Hematopoietic multipotent progenitor cell treated with erythropoietin and hydrocortisone succinate and interleukin-3 and kit ligand, for 4 days (in vitro differentiated cells): ENCODE measurements around the gene NOSTRIN.
"Not testable (repeated sequence)": the region's sequence is repeated elsewhere in the genome, so short reads cannot be mapped to it uniquely, and the experiment has no call there.

Experiments
- DNase-seq: peaks from one replicate; pipeline ENCODE4 v3.0.0-alpha.2; 2015

Gene NOSTRIN, protein sequence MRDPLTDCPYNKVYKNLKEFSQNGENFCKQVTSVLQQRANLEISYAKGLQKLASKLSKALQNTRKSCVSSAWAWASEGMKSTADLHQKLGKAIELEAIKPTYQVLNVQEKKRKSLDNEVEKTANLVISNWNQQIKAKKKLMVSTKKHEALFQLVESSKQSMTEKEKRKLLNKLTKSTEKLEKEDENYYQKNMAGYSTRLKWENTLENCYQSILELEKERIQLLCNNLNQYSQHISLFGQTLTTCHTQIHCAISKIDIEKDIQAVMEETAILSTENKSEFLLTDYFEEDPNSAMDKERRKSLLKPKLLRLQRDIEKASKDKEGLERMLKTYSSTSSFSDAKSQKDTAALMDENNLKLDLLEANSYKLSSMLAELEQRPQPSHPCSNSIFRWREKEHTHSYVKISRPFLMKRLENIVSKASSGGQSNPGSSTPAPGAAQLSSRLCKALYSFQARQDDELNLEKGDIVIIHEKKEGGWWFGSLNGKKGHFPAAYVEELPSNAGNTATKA

DNA sequence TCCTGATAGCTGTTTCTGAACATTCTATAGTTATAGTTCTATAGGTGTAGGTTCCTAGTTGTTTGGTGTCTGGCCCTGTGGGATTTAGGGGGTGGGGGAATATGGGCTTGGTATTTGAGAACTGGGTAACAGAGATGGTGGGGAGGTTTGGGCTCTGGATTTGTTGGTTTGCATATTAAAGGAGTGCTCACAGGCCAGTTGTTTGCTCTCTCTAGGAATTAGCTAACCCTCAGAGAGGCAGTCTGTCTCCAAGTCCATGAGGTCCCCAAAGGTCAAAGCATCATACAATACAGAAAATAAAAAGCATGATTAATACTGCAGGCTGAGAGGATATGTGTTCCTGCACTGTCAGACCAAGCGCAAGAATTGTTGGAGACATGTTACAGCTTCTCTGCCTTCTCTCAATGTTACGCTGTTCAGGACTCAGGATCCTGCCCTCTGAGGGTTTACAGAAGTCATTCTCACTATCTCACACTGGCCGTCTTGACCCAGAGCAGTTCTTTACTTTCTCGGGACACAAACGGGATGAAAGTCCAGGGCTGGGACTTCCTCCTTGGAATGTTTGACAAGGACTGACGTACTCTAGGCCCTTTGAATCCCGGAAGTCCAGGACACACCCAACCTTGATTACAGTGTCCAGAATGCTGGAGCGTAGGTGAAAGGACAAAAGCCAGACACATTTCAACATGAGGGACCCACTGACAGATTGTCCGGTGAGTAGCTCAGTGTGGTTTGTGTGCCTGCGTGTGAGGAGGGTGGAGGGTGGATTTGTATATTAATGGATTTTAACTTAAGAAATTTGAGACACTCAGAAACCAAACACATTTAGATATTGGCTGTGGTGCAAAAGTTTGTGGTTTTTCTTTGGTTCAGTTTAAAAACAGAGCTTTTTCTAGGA is at the start of gene NOSTRIN:
Gene NOSTRIN (plus strand): TSS at position 677 of the 898 bp plus-strand sequence. CDS start 10 bp downstream, at position 687.
- peak; percentile 27 for DNase-seq

DNA sequence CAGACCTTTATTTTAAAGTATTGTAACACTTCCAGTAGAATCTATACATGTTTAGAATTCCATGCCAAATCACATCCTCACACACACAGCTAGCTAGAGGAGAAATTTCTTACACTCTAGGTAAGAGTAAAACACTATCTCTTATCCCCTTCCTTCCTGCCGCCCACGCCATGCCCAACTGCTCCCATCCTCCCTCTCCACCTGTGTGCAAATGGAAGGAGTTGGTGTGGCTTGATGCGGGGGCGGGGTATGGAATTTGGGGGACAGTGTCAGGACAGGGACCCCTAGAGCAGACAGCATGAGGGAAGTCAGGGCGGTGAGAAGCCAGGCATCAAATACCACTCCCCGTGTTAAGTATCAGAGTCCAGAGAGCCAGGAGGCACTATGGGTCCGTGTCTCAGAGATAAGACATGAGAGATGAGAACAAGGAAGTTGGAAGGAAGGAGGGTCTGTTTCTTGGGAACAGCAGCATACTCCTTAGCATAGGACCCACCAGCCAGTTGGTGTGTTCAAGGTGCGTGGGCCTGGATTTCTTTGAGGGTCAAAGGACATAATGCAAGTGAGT is 48.6 kb upstream of the NOSTRIN start:
- DNase-seq, result no peak

DNA sequence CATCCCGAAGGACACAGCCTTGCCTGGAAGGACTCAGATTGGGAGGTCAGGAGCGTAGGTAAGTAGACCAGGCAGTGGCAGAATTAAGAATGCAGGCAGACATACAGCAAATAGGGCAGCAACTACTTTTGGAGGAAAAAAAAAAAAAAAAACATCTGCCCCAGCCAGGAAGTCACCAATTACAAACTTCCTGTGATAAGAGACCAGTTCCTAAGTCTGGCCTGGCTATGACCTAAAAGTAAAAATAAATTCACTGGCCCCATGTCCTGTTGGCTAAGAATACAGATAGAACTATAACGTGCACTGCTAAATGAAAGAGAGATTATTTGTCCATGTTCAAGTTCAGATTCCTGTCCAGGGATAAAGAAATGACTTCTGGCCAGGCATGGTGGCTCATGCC is 45.2 kb upstream of the NOSTRIN start:
- DNase-seq, result peak; percentile 78

DNA sequence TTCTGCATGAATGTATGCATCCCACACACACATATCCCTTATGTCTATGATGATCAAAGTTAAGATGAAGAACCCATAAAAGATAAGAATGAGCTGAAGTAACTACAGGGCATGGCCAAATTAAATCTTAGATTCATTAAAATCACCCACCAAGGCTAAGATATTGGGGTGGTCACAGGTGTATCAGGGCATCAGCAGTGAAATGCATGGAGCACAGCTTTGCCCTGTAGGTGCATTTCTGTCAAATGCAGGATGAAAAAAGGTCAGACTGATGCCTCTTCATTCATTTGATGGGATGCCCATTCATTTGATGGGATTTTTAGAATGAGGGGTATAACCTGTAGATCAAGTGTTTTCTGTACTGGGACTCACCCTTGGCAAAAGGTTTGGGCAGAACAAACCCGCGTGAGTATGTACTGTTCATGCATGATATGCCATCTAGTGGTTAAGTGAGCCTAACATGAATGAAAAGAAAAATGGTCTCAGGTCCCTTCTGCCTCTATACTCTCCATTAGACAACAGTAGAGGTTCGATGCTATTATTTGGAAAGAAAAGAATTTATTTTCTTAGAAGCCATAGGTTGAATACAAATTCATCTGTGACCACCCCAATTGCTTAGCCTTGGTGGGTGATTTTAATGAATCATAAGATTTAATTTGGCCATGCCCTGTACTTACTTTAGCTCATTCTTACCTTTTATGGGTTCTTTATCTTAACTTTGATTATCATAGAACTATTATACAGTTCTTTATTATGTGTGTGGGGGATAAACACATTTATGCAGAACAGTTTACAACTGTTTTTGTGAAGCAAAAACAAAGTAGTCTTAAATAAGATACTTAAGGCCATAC is 43.2 kb upstream of the NOSTRIN start:
- peak; percentile 83 for DNase-seq

DNA sequence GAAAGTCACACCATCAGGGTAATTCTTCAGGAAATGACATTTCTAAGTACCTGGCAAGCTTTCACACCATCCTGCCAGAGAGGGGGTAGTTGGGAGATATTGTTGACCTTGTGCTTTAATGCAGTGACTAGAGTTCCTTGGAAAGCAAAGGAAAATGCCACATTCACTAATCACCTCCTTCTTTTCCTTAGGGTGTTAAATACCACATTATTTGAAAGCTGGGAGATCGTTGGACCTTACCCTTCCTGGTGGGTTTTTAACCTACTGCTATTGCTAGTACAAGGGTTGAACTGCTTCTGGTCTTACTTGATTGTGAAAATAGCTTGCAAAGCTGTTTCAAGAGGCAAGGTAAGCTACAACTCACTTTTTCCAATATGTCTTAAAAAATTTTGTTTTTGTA is 37.0 kb upstream of the NOSTRIN start:
- no peak for DNase-seq

DNA sequence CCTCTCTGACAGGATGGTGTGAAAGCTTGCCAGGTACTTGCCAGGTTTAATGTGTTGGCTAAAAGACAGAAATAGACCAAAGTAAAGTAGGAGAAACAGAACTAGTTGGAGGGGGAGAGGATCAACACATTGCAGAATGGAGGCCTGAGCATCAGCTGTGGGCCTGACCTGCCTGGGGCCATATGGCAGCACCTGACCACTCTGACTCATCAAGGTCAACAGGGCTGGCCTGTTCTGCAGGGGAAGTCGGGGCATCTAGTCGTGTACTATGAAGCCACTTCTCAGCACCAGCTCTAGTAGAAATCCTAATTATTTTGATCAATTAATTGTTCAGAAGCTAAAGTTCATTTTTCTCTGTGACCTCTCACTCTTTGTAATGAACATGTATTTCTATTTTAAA is 35.8 kb upstream of the NOSTRIN start:
- no peak for DNase-seq

DNA sequence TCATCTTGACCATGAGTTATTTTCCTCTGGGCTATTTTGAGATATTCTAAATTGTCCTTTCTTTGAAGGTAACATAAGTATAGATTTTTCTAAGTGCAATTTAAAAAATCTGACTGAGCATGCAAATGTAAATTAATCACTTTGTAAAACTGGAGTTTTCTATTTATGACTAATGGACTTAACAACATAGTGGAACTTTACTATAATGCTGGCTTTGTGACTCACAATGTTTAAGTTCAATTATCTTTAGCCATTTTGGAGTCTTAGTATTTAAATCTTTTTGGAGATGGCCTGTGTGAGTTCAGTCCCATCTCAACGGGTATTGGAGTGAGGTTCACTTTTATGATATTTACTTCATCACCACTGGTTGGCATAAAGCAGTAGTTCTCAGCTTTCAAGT is 35.2 kb upstream of the NOSTRIN start:
- DNase-seq, result no peak

DNA sequence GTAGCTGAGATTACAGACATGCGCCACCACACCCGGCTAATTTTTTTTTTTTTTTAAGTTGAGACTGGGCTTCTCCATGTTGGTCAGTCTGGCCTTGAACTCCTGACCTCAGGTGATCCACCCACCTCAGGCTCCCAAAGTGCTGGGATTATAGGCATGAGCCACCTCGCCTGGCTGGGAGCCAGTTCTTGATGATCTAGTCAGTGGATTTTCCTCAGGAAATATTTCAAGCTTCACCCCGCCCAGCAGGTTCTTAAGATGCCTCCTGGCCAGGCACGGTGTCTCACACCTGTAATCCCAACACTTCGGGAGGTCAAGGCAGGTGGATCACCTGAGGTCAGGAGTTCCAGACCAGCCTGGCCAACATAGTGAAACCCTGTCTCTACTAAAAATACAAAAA is 34.1 kb upstream of the NOSTRIN start:
- DNase-seq, result not testable (repeated sequence)

DNA sequence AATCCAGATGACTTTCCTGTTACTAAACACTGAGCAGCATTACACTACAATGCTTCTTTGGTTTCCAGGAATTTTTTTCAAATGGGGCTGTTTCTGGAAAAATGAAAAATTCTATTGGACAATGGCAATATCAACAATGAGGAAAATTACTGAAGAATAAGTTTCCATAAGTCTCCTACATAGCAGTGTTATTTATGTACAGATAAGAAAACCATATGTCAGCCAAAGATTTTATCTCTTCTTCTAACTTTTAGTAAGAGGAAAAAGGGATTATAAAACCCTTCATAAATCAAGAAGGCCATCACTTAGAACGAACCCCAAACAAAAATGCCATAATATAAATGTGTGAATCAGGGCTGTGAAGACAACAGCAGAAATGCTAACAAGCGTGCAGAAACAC is 31.6 kb upstream of the NOSTRIN start:
- DNase-seq, result no peak

DNA sequence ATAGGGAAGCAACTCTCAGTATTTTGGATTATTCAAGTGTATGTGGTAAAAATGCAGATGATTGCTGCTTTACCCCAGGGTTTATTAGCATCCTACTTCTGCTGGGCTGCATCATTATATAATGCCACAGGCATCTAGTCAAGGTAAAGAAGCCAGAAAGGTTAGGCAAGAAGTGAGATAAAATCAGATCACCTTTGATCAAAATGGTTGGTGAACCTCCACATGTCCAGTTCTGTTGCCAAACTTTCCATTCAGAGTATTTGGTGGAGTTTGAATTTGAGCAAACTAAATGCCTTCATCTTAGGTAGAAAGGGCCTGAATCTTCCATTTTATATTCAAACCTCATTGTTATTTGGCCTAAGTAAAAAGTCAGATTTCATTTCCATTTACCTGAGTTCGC is 29.7 kb upstream of the NOSTRIN start:
- DNase-seq, result no peak

DNA sequence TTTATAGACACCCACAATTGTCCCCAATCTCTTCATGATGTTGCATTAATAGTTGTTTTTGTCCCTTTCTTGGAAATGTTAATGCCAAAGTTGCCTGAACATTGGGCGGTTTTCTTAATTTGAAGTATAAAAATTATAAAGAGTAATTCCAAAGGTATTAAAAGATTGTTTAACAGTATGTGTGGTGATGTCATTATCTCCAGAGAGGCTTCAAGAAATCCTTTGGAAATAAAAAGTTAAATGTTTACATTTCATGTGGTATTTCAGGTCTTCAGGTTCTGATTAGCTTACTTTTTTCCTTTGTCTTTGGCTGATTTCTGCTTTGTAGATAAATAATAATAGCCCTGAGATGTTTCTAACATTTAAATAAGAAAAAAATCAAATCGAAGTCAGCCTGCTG is 29.3 kb upstream of the NOSTRIN start:
- DNase-seq, result no peak

DNA sequence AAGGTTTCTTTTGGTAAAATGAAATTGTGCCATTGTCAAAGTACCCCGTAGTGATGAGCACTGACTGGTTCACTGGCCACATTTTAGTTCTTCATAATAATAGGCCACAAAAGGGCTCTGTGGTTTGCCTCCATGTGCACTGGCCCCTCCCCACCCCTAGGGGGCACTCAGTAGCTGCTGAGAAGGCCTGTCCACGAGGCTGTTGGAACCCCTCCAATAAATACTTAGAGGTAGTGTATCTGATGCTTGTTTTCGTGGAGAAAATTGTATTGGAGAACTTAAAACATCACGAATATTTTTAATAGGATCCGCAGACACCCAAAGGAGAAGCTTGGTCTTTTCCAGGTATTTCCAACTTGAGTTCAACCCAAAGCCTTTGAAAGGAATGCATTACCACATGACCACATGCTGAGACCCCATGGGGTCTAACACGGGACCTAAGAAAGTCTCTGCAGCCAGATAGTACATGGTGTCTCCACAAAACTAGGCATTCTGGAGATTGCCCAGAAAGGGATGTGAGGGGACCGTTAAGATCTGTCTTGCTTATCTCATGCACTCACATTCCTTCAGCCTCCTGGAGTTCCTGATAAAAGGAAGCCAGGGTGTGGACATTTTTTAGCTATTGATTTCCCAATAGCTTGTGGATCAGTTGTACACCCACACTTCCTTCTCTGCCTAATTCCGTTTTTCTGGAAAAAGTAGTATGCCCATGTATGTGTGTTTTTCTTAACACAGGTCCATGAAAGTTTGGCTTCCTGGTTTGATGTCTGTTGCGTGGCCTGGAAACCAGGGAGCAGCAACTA is 28.5 kb upstream of the NOSTRIN start:
- DNase-seq, result peak; percentile 88

DNA sequence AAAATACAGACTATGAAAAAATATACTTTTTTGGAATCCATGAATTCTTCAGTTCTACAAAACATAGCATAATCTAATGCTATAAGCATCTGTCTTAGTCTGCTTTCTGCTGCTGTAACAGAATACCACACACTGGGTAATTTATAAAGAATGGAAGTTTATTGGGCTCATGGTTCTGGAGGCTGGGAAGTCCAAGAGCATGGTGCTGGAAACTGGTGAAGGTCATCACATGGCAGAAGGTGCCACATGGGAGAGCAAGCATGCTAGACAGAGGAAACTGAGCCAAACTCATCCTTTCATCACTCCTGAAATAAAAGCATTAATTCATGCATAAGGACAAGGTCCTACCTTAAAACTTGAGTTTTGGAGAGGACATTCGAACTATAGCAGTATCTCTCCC is 26.6 kb upstream of the NOSTRIN start:
- DNase-seq, result no peak

DNA sequence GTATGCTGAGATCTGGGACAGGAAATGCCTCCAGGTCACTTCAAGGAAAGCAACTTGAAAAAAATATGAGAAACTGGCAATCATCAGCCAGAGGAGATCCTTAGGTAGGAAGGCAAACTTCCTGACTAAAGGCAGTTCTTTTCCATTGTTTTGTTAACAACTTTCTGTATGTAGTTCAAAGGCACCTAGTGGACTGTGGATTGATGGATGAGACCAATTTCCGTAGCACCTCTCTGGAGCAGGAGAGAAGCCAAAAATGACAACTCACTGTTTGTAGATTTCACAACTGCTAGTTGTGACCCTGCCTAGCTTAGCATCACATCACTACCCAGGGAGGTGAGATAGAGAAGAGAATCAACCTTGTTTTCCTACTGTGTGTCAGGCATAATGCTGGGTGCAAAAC is 21.8 kb upstream of the NOSTRIN start:
- DNase-seq, result no peak

DNA sequence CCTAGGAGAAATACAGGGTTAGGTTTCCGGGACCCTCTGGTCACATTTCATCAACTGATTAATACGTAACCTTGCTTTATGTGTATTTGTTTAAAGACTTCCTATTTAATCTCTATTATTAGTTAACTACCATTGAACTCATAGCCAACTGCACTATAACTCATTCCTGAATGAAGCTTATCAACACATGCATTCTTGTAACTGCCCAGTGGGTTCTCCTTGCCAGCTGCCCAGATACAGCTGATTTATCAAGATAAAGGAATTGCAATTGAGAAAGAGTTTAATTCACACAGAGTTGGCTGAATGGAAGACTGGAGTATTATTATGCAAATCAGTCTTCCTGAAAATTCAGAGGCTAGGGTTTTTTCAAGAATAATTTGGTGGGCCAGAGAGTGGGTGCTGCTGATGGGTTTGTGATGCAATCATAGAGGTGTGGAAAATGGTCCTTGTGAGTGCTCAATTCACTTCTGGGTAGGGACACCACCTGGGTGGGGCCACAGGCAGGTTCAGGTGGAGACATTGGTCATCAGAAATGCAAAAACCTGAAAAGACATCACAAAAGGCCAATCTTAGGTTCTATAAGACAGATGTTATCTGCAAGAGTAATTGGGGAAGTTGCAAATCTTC is 21.1 kb upstream of the NOSTRIN start:
- DNase-seq, result peak; percentile 80

DNA sequence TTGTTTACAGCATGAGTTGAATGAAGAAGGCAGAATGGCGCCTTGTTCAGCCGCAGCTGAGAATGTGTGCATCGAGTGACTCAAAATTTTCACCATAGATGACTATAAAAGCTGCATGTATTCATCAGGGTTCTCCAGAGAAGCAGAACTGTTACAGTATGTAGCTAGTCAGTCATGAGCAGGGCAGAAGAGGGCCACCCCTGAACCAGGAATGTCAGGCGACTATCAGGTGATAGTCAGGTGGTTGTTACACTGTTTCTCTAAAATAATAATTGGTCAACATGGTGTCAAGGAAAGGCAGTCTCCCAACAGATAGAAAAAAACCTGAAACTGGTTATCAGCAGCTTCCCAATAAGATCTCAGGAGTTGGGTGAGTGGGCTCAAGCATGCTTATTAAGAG is 20.2 kb upstream of the NOSTRIN start:
- no peak for DNase-seq

DNA sequence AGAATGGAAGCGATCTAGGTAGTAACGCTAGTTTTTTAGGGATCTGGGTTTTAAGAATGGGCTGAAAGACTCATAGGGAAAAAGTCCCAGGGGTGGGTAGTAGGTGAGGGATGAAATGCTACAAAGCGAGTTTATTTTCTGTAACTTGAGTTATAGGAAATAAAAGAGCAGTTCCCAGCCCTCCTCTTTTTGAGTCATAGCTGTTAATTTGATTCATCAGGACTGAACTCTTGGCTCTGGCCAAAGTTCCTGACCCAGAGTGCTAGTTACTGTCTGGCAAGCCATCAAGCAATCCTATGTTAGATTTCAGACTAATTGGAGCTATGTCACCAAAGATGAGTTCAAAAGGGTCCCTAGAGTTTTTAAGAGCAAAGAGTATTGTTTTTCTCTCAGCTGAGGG is 17.4 kb upstream of the NOSTRIN start:
- no peak for DNase-seq

DNA sequence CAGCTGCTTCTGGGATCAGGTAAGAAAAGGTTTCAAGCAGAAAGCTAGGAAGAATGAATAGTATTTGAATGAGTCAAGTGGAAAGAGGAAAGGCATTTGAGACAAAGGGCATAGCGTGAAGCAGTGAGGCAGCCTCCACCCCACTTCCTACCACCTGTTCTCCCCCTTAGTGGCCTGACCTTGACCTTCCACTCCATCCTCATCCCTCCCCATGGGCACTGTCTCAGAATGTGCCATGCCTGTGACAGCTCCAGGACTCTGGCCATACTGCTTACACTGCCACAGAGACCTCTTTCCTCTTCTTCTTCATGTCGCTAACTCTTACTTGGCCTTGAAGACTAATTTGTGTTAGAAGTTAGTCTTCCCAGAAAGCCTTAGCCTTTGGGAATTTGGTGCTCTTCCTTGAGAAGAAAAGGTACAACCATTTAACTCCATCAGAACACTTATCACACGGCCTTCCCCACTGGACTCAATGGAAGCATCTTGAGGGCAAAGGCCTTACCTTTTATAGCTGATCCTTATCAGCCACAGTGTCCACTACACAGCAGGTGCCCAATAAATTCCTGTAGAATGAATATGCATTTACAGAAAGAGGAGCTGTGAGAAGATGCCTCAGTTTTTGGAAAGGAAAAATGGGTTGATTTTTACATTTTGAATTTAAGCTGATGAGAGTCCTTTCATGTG is 15.2 kb upstream of the NOSTRIN start:
- no peak for DNase-seq

DNA sequence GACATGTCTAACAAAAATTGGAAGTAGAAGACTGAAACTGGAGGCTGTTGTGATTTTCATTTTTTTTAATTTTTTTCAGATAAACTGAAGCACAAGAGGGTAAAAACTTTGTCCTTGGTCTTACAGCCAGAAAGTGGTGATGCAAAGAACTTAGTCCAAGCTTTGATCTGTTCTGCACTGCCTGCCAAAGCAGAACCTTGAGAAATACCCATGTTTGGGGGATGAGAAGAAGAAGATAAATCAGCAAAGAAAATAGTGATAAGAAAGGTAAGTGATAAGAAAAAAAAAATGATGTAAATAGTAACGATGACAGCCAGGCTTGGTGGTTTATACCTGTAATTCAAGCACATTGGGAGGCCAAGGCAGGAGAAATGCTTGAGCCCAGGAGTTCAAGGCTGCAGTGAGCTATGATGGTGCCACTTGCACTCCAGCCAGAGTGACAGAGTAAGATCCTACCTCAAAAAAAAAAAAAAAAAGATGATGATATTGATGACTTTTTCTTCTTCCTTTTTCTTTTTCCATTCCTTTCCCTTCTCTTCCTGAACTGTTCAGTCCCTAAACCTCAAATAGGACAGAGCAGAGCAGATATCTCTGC is 14.6 kb upstream of the NOSTRIN start:
- no peak for DNase-seq

DNA sequence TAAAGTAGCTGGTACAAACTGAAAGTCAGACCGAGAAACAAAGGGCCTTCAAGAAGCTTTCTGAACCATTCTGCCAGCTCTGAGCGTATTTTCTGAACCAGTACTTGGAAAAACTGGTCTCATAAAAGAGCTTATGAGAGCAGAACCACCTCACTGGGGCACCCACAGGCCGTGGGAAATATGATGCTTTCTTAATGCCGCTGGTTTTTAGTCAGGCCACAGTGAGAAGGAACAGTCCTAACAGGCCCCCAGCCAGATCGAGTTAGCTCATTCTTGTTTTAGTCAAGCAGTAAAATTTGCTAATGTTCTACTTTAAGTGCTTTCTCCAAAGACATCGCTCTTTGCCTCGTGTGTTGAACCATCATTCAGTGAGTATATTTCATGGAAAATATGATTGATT is 12.7 kb upstream of the NOSTRIN start:
- DNase-seq, result no peak
